Hepatocyte (in vitro differentiated cells): Measurements from ENCODE around the gene NPAS2. TPM values are rescaled to one million over a fixed set of nuclear protein-coding genes. Genes with fewer than 3 reads are reported as not detected.
A peak's percentile ranks its signal among the peaks of the same experiment; 100 is the strongest.

ENCODE experiments used
- DNase-seq: peaks from one replicate; pipeline ENCODE4 v3.0.0-alpha.2; 2016; ENCODE audit warnings: low spot score
- H2AFZ ChIP-seq: fragments of 200-600 bp; sonication (generic); 2 replicates; pipeline ENCODE4 v1.6.0; 2016; ENCODE audit warnings: antibody characterized with exemption, mild to moderate bottlenecking
- H3K27ac ChIP-seq: fragments of 200-600 bp; sonication (generic); 2 replicates; pipeline ENCODE4 v1.5.1; 2016; ENCODE audit warnings: mild to moderate bottlenecking
- H3K27me3 ChIP-seq: fragments of 200-600 bp; sonication (generic); 2 replicates; pipeline ENCODE4 v1.6.1; 2016
- H3K36me3 ChIP-seq: fragments of 200-600 bp; sonication (generic); replicated peaks from 2 replicates; pipeline ENCODE4 v1.5.1; 2016; ENCODE audit warnings: low read depth; ENCODE audit not compliant: insufficient read depth
- H3K4me1 ChIP-seq: fragments of 200-600 bp; sonication (generic); 2 replicates; pipeline ENCODE4 v1.5.1; 2016; ENCODE audit warnings: mild to moderate bottlenecking, moderate library complexity; ENCODE audit not compliant: insufficient read depth
- H3K4me2 ChIP-seq: fragments of 200-600 bp; sonication (generic); 2 replicates; pipeline ENCODE4 v1.6.0; 2016
- H3K4me3 ChIP-seq: fragments of 200-600 bp; sonication (generic); 2 replicates; pipeline ENCODE4 v1.5.1; 2016; ENCODE audit warnings: mild to moderate bottlenecking
- H3K79me2 ChIP-seq: fragments of 200-600 bp; sonication (generic); 2 replicates; pipeline ENCODE4 v1.6.0; 2017; ENCODE audit warnings: mild to moderate bottlenecking
- H3K9me2 ChIP-seq: fragments of 200-600 bp; sonication (generic); replicated peaks from 2 replicates; pipeline ENCODE4 v1.6.0; 2017; ENCODE audit warnings: mild to moderate bottlenecking; ENCODE audit not compliant: insufficient read depth
- H3K9me3 ChIP-seq: fragments of 200-600 bp; sonication (generic); 2 replicates; pipeline ENCODE4 v1.5.1; 2016; ENCODE audit warnings: low read depth, mild to moderate bottlenecking
- H4K20me1 ChIP-seq: fragments of 200-600 bp; sonication (generic); 2 replicates; pipeline ENCODE4 v1.6.0; 2016; ENCODE audit warnings: mild to moderate bottlenecking; ENCODE audit not compliant: insufficient read depth, poor library complexity, severe bottlenecking
- EZH2 ChIP-seq: fragments of 200-600 bp; sonication (generic); IDR thresholded peaks from 2 replicates; pipeline ENCODE4 v1.6.1; 2016; ENCODE audit warnings: antibody characterized with exemption, mild to moderate bottlenecking, borderline replicate concordance
- EZH2phosphoT487 ChIP-seq: fragments of 200-600 bp; sonication (generic); IDR thresholded peaks from one replicate; pipeline ENCODE4 v1.6.1; 2018; ENCODE audit warnings: antibody characterized with exemption, mild to moderate bottlenecking, low read depth, moderate library complexity; ENCODE audit not compliant: unreplicated experiment, severe bottlenecking
- WGBS: methylation state at CpG from one replicate; pipeline ENCODE4 v1.1.6; 2016; ENCODE audit warnings: low lambda C conversion rate; ENCODE audit errors: missing lambda C conversion rate; 5-methylcytosine and 5-hydroxymethylcytosine counted together
- polyA plus RNA-seq: library from polyadenylated mRNA; unstranded; fragments of >200 nt; fragmentation: Nextera tagmentation; extraction: Ambion mirVana; gene quantifications from 2 replicates; pipeline ENCODE4 v1.2.1, GENCODE V29; 2016
- total RNA-seq: library from RNA; depleted of rRNA; stranded (reverse); fragments of >200 nt; gene quantifications from 2 replicates; pipeline ENCODE4 v1.2.3, GENCODE V29; 2014
- TF ChIP-seq, protein P1 (sequence below): fragments of 200-600 bp; sonication (generic); IDR thresholded peaks from 2 replicates; pipeline ENCODE4 v1.5.1; 2016; ENCODE audit warnings: antibody characterized with exemption, mild to moderate bottlenecking; ENCODE audit not compliant: poor library complexity

The NPAS2 gene
- total and polyA plus RNA-seq, 2 experiments from 2014 or later = 7.7 to 16.8 TPM

DNA sequence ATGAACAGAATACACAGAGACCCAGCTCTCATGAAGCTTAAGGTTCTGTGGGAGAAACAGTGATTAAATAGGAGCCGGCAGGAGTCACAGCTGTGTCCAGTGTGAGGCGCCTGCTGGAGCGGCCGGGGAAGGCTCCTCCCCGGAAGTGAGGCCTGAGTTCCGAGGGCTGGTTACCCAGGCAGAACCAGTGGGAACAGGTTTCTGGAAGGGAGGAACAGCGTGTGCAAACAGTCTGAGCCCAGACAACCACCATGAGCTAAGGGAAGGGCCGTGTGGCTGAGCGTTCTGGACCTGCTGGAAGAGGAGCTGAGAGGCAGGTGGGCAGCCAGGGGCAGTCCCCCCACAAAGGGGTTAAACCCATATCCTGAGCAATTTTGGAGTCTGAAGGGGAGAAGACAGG lies 26.0 kb upstream of the NPAS2 start:
- Histone ChIP-seq H3K9me2 (no peaks in the 10 kb centered on the region), H2AFZ (no peak overlapping the region), H3K79me2 (no peaks in the 10 kb centered on the region), H3K4me3 (no peak overlapping the region), H3K27ac (no peak overlapping the region), H3K9me3 (no peaks in the 10 kb centered on the region), H3K4me2 (no peak overlapping the region), H3K27me3 (no peaks in the 10 kb centered on the region), H4K20me1 (no peaks in the 10 kb centered on the region), H3K36me3 (no peaks in the 10 kb centered on the region), H3K4me1 (no peaks in the 10 kb centered on the region)
- no peak for DNase-seq
- no peak for TF ChIP-seq EZH2
- TF ChIP-seq EZH2phosphoT487 = no peak
- TF ChIP-seq, protein P1, sequence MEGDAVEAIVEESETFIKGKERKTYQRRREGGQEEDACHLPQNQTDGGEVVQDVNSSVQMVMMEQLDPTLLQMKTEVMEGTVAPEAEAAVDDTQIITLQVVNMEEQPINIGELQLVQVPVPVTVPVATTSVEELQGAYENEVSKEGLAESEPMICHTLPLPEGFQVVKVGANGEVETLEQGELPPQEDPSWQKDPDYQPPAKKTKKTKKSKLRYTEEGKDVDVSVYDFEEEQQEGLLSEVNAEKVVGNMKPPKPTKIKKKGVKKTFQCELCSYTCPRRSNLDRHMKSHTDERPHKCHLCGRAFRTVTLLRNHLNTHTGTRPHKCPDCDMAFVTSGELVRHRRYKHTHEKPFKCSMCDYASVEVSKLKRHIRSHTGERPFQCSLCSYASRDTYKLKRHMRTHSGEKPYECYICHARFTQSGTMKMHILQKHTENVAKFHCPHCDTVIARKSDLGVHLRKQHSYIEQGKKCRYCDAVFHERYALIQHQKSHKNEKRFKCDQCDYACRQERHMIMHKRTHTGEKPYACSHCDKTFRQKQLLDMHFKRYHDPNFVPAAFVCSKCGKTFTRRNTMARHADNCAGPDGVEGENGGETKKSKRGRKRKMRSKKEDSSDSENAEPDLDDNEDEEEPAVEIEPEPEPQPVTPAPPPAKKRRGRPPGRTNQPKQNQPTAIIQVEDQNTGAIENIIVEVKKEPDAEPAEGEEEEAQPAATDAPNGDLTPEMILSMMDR = no peak
- WGBS = 81% methylated on average over 9 of the region's 9 CpGs

DNA sequence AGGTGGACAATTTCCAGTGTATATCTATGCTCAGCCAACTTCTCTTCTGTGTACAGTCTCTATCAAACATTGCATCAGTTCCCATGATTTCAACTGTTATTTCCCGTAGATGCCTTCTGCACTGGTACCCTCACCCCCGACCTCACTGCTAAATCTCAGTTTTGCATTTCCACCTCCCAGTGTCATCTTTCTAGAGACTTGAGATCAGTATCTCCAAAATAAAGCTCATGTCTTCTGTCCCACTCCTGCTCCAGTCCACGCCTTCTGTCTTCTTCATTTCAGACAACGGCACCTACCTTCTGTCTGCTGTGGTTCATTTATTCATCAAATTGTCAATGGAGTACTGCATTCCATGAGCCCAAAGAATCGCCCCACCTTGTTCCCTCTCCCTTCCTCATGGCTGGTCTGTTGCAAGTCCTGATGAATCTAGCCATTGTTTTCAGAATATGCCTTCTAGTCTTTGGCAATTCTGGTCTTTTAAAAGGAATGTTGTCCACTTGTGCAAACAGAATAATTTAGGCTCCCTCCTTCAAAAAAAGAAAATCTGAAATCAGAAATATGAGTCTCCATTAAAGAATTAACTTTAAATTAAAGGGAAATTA lies 23.3 kb upstream of the NPAS2 start:
- Histone ChIP-seq H3K4me1 (peaks cover 14% of the 10 kb centered on the region), H2AFZ (no peak overlapping the region), H3K27ac (no peak overlapping the region), H3K4me2 (no peak overlapping the region), H3K27me3 (no peaks in the 10 kb centered on the region), H4K20me1 (no peaks in the 10 kb centered on the region), H3K79me2 (no peaks in the 10 kb centered on the region), H3K4me3 (no peak overlapping the region), H3K36me3 (no peaks in the 10 kb centered on the region), H3K9me3 (no peaks in the 10 kb centered on the region), H3K9me2 (no peaks in the 10 kb centered on the region)
- 75% methylated on average over 5 of the region's 5 CpGs for WGBS
- no peak for DNase-seq
- TF ChIP-seq EZH2 (no peak), EZH2phosphoT487 (no peak)
- TF ChIP-seq, protein P1 = no peak

DNA sequence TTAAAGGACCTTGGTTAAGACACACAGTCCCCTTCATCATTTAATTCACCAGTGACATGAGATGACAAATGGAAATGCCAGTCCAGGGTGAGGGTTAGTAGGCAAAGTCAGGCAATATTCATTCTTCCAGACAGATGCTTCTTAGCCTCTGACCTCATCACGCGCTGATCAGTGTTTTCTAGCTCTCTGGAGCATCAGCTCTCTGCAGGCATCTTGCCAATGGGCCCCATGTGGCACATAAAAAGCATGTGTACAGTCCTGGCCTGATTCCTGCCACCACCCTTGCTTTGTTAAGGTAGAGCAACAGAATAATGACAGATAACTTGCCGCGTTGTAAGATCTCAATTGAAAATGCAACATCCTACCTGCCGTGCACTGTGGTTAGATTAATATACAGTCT lies 20.3 kb upstream of the NPAS2 start:
- 87% methylated on average over 5 of the region's 5 CpGs for WGBS
- no peak for DNase-seq
- TF ChIP-seq EZH2phosphoT487 = no peak
- no peak for TF ChIP-seq EZH2
- TF ChIP-seq, protein P1 = no peak
- H2AFZ ChIP-seq = no peak overlapping the region
- no peaks in the 10 kb centered on the region for H3K27me3 ChIP-seq
- no peaks in the 10 kb centered on the region for H3K36me3 ChIP-seq
- no peaks in the 10 kb centered on the region for H3K9me2 ChIP-seq
- H3K79me2 ChIP-seq = no peaks in the 10 kb centered on the region
- no peaks in the 10 kb centered on the region for H4K20me1 ChIP-seq
- H3K4me1 ChIP-seq = peaks cover 15% of the 10 kb centered on the region
- no peaks in the 10 kb centered on the region for H3K9me3 ChIP-seq
- H3K27ac ChIP-seq = no peak overlapping the region
- H3K4me2 ChIP-seq = no peak overlapping the region
- no peak overlapping the region for H3K4me3 ChIP-seq

DNA sequence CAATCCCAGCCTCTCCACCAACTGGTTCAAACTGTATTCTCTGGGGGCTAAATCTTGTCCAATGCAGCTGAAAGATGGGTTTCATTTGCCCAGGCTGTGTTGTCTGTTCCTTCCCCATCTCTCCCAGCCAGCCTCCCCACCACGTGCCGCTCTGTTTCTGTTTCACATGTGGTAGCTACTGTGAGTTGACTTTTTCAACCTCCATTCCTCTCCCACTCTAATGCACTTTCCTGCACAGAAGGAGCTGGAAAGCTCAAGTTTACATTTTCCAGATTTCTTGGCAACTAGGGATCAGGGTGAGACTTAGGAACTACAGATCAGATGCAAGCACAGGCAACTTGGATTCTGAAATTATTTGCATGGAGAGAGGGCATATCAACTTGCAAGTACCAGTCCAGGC lies 19.0 kb upstream of the NPAS2 start:
- peak overlapping the region; percentile 30 for H3K27ac ChIP-seq
- no peaks in the 10 kb centered on the region for H3K9me2 ChIP-seq
- peak overlapping the region; percentile 34 for H3K4me2 ChIP-seq
- H3K36me3 ChIP-seq = no peaks in the 10 kb centered on the region
- no peaks in the 10 kb centered on the region for H3K79me2 ChIP-seq
- H4K20me1 ChIP-seq = no peaks in the 10 kb centered on the region
- no peak overlapping the region for H3K4me3 ChIP-seq
- H2AFZ ChIP-seq = no peak overlapping the region
- H3K9me3 ChIP-seq = no peaks in the 10 kb centered on the region
- DNase-seq = peak; percentile 26
- H3K4me1 ChIP-seq = peaks cover 15% of the 10 kb centered on the region
- TF ChIP-seq EZH2 (no peak), EZH2phosphoT487 (no peak)
- TF ChIP-seq, protein P1 = no peak
- no peaks in the 10 kb centered on the region for H3K27me3 ChIP-seq
- WGBS = 67% methylated on average over 2 of the region's 2 CpGs
